GM21447 (cell line): Measurements from ENCODE around the gene EFNA1.

Experiments
- ATAC-seq: cut with Tn5 transposase; IDR thresholded peaks from one replicate; pipeline ENCODE4 v1.9.1; 2021; ENCODE audit not compliant: unreplicated experiment

The EFNA1 gene

GRCh38 chr1:155173478-155174323 lies 46.0 kb downstream of the EFNA1 start, which contains the start of gene TRIM46:
Gene TRIM46, plus strand, starts transcription at chr1:155173849. Its CDS starts 118 bp downstream, at chr1:155173967.
- ATAC-seq: peak; percentile 8

- no peak for ATAC-seq
Measured at GRCh38 chr1:155174324-155175280, 46.9 kb downstream of the EFNA1 start.

- no peak for ATAC-seq
Measured at GRCh38 chr1:155175281-155175926, 47.7 kb downstream of the EFNA1 start.

GRCh38 chr1:155175927-155176371 lies 48.3 kb downstream of the EFNA1 start:
- ATAC-seq: no peak

GRCh38 chr1:155176544-155177071 lies 48.9 kb downstream of the EFNA1 start:
- peak; percentile 40 for ATAC-seq

GRCh38 chr1:155177192-155177917 lies 49.7 kb downstream of the EFNA1 start:
- no peak for ATAC-seq

- no peak for ATAC-seq
Measured at GRCh38 chr1:155177918-155178281, 50.2 kb downstream of the EFNA1 start.

- ATAC-seq: no peak
Measured at GRCh38 chr1:155178441-155179111, 50.9 kb downstream of the EFNA1 start.

GRCh38 chr1:155179112-155180031 lies 51.7 kb downstream of the EFNA1 start:
- ATAC-seq: no peak

- no peak for ATAC-seq
Measured at GRCh38 chr1:155181371-155182051, 53.8 kb downstream of the EFNA1 start.

- no peak for ATAC-seq
Measured at GRCh38 chr1:155182052-155182550, 54.4 kb downstream of the EFNA1 start.

- no peak for ATAC-seq
Measured at GRCh38 chr1:155183775-155184221, 56.1 kb downstream of the EFNA1 start.

- no peak for ATAC-seq
Measured at GRCh38 chr1:155184351-155184811, 56.7 kb downstream of the EFNA1 start.
